ENCODE data around the gene SLC16A14.
"Not testable (repeated sequence)": the region's sequence is repeated elsewhere in the genome, so short reads cannot be mapped to it uniquely, and the experiment has no call there.

The SLC16A14 gene

GRCh38 chr2:230068651-230069055 lies at the start of gene SLC16A14:
Gene SLC16A14, minus strand, starts transcription at chr2:230068924. Its CDS starts 9,572 bp downstream, at chr2:230059352.
- DNase-seq: no peak

GRCh38 chr2:230106771-230107170 lies 38.0 kb upstream of the SLC16A14 start:
- DNase-seq: no peak

- DNase-seq: not testable (repeated sequence)
Observed at GRCh38 chr2:230101967-230102366, 33.2 kb upstream of the SLC16A14 start.

GRCh38 chr2:230097841-230098240 lies 29.1 kb upstream of the SLC16A14 start:
- DNase-seq: no peak

- peak; percentile 9 for DNase-seq
Observed at GRCh38 chr2:230097424-230097823, 28.7 kb upstream of the SLC16A14 start.

- no peak for DNase-seq
Observed at GRCh38 chr2:230090967-230091366, 22.2 kb upstream of the SLC16A14 start.

- DNase-seq: no peak
Observed at GRCh38 chr2:230085201-230085600, 16.5 kb upstream of the SLC16A14 start.

- no peak for DNase-seq
Observed at GRCh38 chr2:230077851-230078547, 9.3 kb upstream of the SLC16A14 start.

GRCh38 chr2:230076819-230077218 lies 8.1 kb upstream of the SLC16A14 start:
- DNase-seq: no peak

- no peak for DNase-seq
Observed at GRCh38 chr2:230075988-230076631, 7.4 kb upstream of the SLC16A14 start.

- DNase-seq: no peak
Observed at GRCh38 chr2:230071421-230071820, 2.7 kb upstream of the SLC16A14 start.

- DNase-seq: no peak
Observed at GRCh38 chr2:230069402-230069801, 678 bp upstream of the SLC16A14 start.

GRCh38 chr2:230068016-230068650 lies 591 bp downstream of the SLC16A14 start:
- DNase-seq: no peak

GRCh38 chr2:230060672-230061293 lies 7.9 kb downstream of the SLC16A14 start:
- DNase-seq: no peak

- peak; percentile 92 for DNase-seq
Observed at GRCh38 chr2:230053753-230054478, 14.8 kb downstream of the SLC16A14 start.

- no peak for DNase-seq
Observed at GRCh38 chr2:230052299-230052698, 16.4 kb downstream of the SLC16A14 start.

GRCh38 chr2:230050136-230050535 lies 18.6 kb downstream of the SLC16A14 start:
- no peak for DNase-seq

- DNase-seq: no peak
Observed at GRCh38 chr2:230048010-230048671, 20.6 kb downstream of the SLC16A14 start.

GRCh38 chr2:230046491-230046890 lies 22.2 kb downstream of the SLC16A14 start:
- no peak for DNase-seq

GRCh38 chr2:230043461-230043860 lies 25.3 kb downstream of the SLC16A14 start:
- DNase-seq: no peak

- no peak for DNase-seq
Observed at GRCh38 chr2:230043025-230043424, 25.7 kb downstream of the SLC16A14 start.

GRCh38 chr2:230042195-230042594 lies 26.5 kb downstream of the SLC16A14 start:
- peak; percentile 82 for DNase-seq
